GM21825 (cell line): ENCODE results near the gene PUS10.
"Not testable (repeated sequence)": the region's sequence is repeated elsewhere in the genome, so short reads cannot be mapped to it uniquely, and the experiment has no call there.

Experiments
- ATAC-seq: cut with Tn5 transposase; IDR thresholded peaks from one replicate; pipeline ENCODE4 v1.9.1; 2021; ENCODE audit warnings: mild to moderate bottlenecking, moderate library complexity; ENCODE audit not compliant: unreplicated experiment

Gene PUS10

GRCh38 chr2:61017556-61018317 lies at the start of gene PUS10, which contains the start of gene PEX13:
PUS10 (minus strand) TSS chr2:61018255; CDS start chr2:61011890, 6,365 bp downstream.
PEX13 (plus strand) TSS chr2:61017720; CDS start chr2:61017760, 40 bp downstream.
- ATAC-seq = peak; percentile 72

- peak; percentile 95 for ATAC-seq
These were observed 48.0 kb upstream of the PUS10 start, which contains the start of gene SANBR for GRCh38 chr2:61065714-61066709. SANBR (plus strand) TSS chr2:61065871; CDS start chr2:61070351, 4,480 bp downstream.

DNA sequence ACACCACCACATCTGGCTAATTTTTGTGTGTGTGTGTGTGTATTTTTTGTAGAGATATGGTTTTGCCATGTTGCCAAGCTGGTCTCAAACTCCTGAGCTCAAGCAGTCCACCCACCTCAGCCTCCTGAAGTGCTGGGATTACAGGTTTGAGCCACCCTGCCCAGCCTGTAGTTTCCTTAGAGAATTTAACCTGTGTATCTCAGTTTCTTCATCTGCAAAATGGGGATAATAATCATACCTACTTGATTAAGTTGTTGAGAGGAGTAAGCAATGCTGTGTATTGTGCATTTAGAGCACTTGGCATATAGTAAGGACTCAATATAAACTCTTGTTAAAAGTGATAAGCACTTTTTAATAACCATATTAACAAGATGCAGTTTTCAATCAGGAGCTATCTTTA lies 41.3 kb upstream of the PUS10 start:
- ATAC-seq = no peak

GRCh38 chr2:61057562-61057961 lies 39.5 kb upstream of the PUS10 start:
- no peak for ATAC-seq

DNA sequence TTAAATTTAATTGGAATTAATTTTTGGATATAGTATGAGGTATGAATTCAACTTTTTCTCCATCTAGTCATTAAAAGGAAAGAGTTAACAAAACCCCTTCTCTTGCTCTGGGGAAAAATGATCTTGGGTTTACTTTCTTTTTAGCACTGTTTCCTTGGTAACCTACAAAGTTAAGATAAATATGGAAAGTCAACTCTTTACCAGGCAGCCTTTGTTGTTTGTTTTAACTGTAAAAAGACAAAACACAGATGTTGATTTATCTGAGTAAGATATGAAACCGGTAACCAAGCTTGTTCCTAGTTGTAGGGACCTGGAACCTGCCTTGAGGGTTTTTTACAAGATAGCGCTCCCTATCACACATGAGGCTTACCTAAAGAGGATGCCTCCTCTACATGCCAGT lies 37.5 kb upstream of the PUS10 start:
- ATAC-seq = no peak

- no peak for ATAC-seq
These were observed 27.9 kb upstream of the PUS10 start for GRCh38 chr2:61045999-61046398.

DNA sequence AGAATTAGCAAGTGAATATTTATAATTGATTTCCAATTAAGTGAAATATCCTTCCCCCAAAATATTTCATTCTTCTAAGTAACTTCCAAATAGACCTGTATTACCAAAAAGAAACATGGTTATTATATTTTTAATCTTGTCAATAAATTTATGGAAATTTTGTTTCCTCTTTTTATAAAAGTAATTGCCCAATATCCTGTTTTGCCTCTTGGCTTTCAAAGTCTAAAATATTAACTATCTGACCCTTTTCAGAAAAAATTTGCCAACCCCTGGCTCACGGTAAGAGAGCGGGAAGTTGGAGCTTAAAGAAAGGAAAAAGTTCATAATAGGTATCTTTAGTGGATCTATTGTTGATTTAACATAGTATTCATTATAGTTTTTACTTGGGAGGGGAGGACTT lies 27.2 kb upstream of the PUS10 start:
- no peak for ATAC-seq

- no peak for ATAC-seq
These were observed 26.6 kb upstream of the PUS10 start for GRCh38 chr2:61044636-61045035.

GRCh38 chr2:61042807-61043206 lies 24.8 kb upstream of the PUS10 start:
- ATAC-seq = no peak

DNA sequence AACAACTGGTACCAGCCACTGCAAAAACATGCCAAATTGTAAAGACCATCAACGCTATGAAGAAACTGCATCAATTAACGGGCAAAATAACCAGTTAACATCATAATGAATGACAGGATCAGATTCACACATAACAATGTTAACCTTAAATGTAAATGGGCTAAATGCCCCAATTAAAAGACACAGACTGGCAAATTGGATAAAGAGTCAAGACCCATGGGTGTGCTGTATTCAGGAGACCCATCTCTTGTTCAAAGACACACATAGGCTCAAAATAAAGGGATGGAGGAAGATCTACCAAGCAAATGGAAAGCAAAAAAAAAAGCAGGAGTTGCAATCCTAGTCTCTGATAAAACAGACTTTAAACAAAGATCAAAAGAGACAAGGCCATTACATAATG lies 18.6 kb upstream of the PUS10 start:
- ATAC-seq = not testable (repeated sequence)

DNA sequence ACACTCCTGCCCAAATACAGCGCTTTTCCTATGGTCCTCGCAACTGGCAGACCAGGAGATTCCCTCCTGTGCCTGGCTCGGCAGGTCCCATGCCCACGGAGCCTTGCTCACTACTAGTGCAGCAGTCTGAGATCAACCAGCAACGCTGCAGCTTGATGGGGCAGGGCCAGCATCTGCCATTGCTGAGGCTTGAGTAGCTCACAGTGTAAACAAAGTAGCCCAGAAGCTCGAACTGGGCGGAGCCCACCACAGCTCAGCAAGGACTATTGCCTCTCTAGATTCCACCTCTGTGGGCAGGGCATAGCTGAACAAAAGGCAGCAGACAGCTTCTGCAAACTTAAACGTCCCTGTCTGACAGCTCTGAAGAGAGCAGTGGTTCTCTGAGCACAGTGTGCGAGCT lies 16.5 kb upstream of the PUS10 start:
- not testable (repeated sequence) for ATAC-seq

GRCh38 chr2:61029533-61029932 lies 11.5 kb upstream of the PUS10 start:
- no peak for ATAC-seq

- no peak for ATAC-seq
These were observed 5.6 kb upstream of the PUS10 start for GRCh38 chr2:61023670-61024069.

DNA sequence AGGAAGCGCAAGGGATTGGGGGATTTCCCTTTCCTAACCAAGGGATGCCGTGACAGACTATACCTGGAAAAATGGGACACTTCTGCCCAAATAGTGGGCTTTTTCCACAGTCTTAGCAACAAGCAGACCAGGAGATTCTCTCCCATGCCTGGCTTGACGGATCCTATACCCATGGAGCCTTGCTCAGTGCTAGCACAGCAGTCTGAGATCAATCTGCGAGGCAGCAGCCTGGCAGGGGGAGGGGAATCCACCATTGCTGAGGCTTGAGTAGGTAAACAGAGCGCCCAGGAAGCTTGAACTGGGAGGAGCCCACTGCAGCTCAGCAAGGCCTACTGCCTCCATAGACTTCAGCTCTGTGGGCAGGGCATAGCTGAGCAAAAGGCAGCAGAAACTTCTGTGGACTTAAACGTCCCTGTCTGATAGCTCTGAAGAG lies 3.2 kb upstream of the PUS10 start:
- no peak for ATAC-seq

GRCh38 chr2:61018798-61019197 lies 743 bp upstream of the PUS10 start:
- ATAC-seq = no peak

- ATAC-seq = no peak
These were observed 282 bp upstream of the PUS10 start for GRCh38 chr2:61018318-61018755.

GRCh38 chr2:61017003-61017555 lies 976 bp downstream of the PUS10 start:
- ATAC-seq = peak; percentile 52

GRCh38 chr2:61016392-61017002 lies 1.6 kb downstream of the PUS10 start:
- ATAC-seq = peak; percentile 6

GRCh38 chr2:61015976-61016375 lies 2.1 kb downstream of the PUS10 start:
- ATAC-seq = no peak

GRCh38 chr2:61014763-61015162 lies 3.3 kb downstream of the PUS10 start:
- ATAC-seq = no peak

- ATAC-seq = no peak
These were observed 4.7 kb downstream of the PUS10 start for GRCh38 chr2:61013382-61013781.
